SU-DHL-6 (cell line): ENCODE results near the gene POLR2J.

ENCODE experiments used
- H2AFZ ChIP-seq: fragments of 200-600 bp; sonication (generic); 2 replicates; pipeline ENCODE4 v1.6.1; 2014; ENCODE audit warnings: low read depth, mild to moderate bottlenecking, moderate library complexity, mixed read lengths, antibody characterized with exemption, low read length; ENCODE audit not compliant: severe bottlenecking
- H3F3A ChIP-seq: fragments of 200-600 bp; shearing (Covaris generic); 2 replicates; pipeline ENCODE4 v1.6.0; 2016; ENCODE audit warnings: antibody characterized with exemption, mild to moderate bottlenecking; ENCODE audit not compliant: insufficient read depth
- H3K27ac ChIP-seq: fragments of 200-600 bp; sonication (generic); 2 replicates; pipeline ENCODE4 v1.5.1; 2016; ENCODE audit warnings: low read depth, mild to moderate bottlenecking, low read length, moderate library complexity, mixed read lengths
- H3K27me3 ChIP-seq: fragments of 200-600 bp; sonication (generic), shearing (Covaris generic); 2 replicates; pipeline ENCODE4 v1.6.0; 2014; ENCODE audit warnings: mild to moderate bottlenecking, low read length
- H3K36me3 ChIP-seq: fragments of 200-600 bp; sonication (generic); 2 replicates; pipeline ENCODE4 v1.6.1; 2014; ENCODE audit warnings: mild to moderate bottlenecking, low read length, mixed read lengths
- H3K4me2 ChIP-seq: fragments of 300-600, 200-600 bp; shearing (Covaris generic), sonication (generic); 2 replicates; pipeline ENCODE4 v1.6.0; 2014; ENCODE audit warnings: low read length, low read depth, mild to moderate bottlenecking; ENCODE audit not compliant: poor library complexity, severe bottlenecking
- H3K4me3 ChIP-seq: fragments of 200-600 bp; sonication (generic); 2 replicates; pipeline ENCODE4 v1.5.1; 2014; ENCODE audit warnings: antibody characterized with exemption, low read length, mild to moderate bottlenecking, mixed read lengths; ENCODE audit not compliant: insufficient read depth, poor library complexity, severe bottlenecking
- H3K79me2 ChIP-seq: fragments of 200-600 bp; sonication (generic); 2 replicates; pipeline ENCODE4 v1.6.1; 2014; ENCODE audit warnings: mild to moderate bottlenecking, low read length, moderate library complexity; ENCODE audit not compliant: insufficient read depth
- H3K9ac ChIP-seq: fragments of 200-600 bp; sonication (generic); 2 replicates; pipeline ENCODE4 v1.7.0; 2014; ENCODE audit warnings: mild to moderate bottlenecking, low read length
- H3K9me2 ChIP-seq: fragments of 200-600 bp; sonication (generic); replicated peaks from 2 replicates; pipeline ENCODE4 v1.6.1; 2014; ENCODE audit warnings: low read length; ENCODE audit not compliant: insufficient read depth
- H3K9me3 ChIP-seq: fragments of 200-600 bp; sonication (generic); 2 replicates; pipeline ENCODE4 v1.6.1; 2014; ENCODE audit warnings: low read length, mixed read lengths; ENCODE audit not compliant: insufficient read depth
- H4K20me1 ChIP-seq: fragments of 200-600 bp; sonication (generic); 2 replicates; pipeline ENCODE4 v1.6.1; 2014; ENCODE audit warnings: low read depth, mild to moderate bottlenecking, antibody characterized with exemption, low read length, moderate library complexity, mixed read lengths
- CTCF ChIP-seq: fragments of 200-600 bp; sonication (generic); IDR thresholded peaks from one replicate; pipeline ENCODE4 v1.5.1; 2017; ENCODE audit warnings: antibody characterized with exemption, mild to moderate bottlenecking, low read length, moderate library complexity; ENCODE audit not compliant: insufficient read depth, poor library complexity, severe bottlenecking
- EZH2phosphoT487 ChIP-seq: fragments of 200-600 bp; sonication (generic), shearing (Covaris generic); conservative IDR thresholded peaks from 2 replicates; pipeline ENCODE4 v1.6.1; 2018; ENCODE audit warnings: mild to moderate bottlenecking, antibody characterized with exemption, low read length, moderate library complexity, mixed read lengths

The POLR2J gene

DNA sequence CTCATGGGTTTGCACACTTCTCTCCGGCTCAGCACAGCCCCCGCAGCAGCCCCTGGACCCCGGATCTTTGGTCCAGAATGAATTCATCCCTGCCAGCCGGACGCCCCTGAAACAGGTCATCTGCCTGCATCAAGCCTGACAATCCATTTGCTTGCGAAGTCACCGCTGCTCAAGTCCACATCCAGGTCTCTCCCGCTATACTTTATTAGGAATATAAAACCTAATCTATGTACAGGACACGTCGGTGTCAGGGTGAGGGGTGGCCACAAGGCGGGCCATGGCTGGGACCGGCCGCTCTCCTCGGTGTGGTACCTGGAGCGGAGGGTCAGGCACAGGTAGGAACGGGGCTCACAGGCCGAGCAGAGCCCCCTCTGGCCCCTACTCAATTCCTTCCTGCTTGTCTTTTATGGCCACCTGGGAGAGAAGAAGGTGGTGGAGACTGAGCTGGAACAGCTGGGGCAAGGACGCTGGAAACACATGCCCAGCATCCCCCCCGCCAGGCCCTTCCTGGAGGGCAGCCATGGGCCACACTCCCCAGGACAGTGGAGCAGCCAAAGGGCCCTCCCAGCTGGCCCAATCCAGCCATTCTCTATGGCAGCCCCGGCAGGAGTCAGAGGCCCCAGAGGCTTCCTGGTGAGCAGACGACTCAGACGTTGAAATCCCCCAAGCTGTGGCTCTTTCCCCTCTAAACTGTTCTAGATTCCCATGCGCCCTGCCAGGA lies 5.3 kb downstream of the POLR2J start:
- no peaks in the 10 kb centered on the region for H3K36me3 ChIP-seq

GRCh38 chr7:102472126-102473041 lies 6.3 kb downstream of the POLR2J start:
- no peak overlapping the region for H3K4me3 ChIP-seq
- no peaks in the 10 kb centered on the region for H3K27me3 ChIP-seq

More for the DNA sequence above, 5.3 kb downstream of the POLR2J start:
- no peak for TF ChIP-seq CTCF
- no peak for TF ChIP-seq EZH2phosphoT487
- H3F3A ChIP-seq, result no peaks in the 10 kb centered on the region
- H3K9me3 ChIP-seq, result no peaks in the 10 kb centered on the region
- no peak overlapping the region for H3K4me3 ChIP-seq
- H3K27me3 ChIP-seq, result no peaks in the 10 kb centered on the region
- H3K9me2 ChIP-seq, result no peaks in the 10 kb centered on the region
- no peak overlapping the region for H3K4me2 ChIP-seq
- H3K9ac ChIP-seq, result no peak overlapping the region
- no peak overlapping the region for H2AFZ ChIP-seq
- H3K79me2 ChIP-seq, result no peaks in the 10 kb centered on the region
- no peaks in the 10 kb centered on the region for H4K20me1 ChIP-seq
- H3K27ac ChIP-seq, result no peak overlapping the region

DNA sequence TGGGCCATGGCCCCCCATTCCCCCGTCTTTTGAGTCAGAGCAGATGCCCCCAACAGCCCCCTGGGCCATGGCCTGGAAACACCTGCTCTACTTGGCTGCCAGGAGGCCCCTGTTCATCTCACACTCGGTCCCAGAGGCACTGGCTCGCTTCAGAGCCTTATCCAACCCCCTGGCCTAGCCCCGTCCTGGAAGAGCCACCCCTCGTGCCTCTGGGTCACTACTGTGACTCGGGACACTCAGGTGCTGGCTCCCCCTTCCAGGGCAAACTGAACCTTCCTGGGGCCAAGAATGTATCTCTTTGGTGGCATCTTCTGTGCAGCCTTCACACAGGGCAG lies 7.0 kb downstream of the POLR2J start:
- no peak for TF ChIP-seq CTCF
- TF ChIP-seq EZH2phosphoT487, result no peak

More at GRCh38 chr7:102472126-102473041, 6.3 kb downstream of the POLR2J start:
- Histone ChIP-seq H3K9me2 (no peaks in the 10 kb centered on the region), H3F3A (no peaks in the 10 kb centered on the region), H3K79me2 (no peaks in the 10 kb centered on the region), H2AFZ (no peak overlapping the region), H3K27ac (no peak overlapping the region), H3K9me3 (no peaks in the 10 kb centered on the region), H4K20me1 (no peaks in the 10 kb centered on the region; the same call in 1 of the 2 replicates), H3K9ac (no peak overlapping the region), H3K4me2 (no peak overlapping the region), H3K36me3 (no peaks in the 10 kb centered on the region)
- TF ChIP-seq CTCF, result no peak
- no peak for TF ChIP-seq EZH2phosphoT487

More for the DNA sequence above, 7.0 kb downstream of the POLR2J start:
- Histone ChIP-seq H3F3A (peaks cover 1% of the 10 kb centered on the region; the same call in 1 of the 2 replicates), H3K4me2 (no peak overlapping the region), H3K9me3 (no peaks in the 10 kb centered on the region), H2AFZ (no peak overlapping the region), H3K9me2 (no peaks in the 10 kb centered on the region), H3K36me3 (no peaks in the 10 kb centered on the region), H3K4me3 (no peak overlapping the region), H3K27ac (no peak overlapping the region), H4K20me1 (no peaks in the 10 kb centered on the region; the same call in 1 of the 2 replicates), H3K79me2 (no peaks in the 10 kb centered on the region), H3K9ac (no peak overlapping the region), H3K27me3 (no peaks in the 10 kb centered on the region)
